GM19328 (cell line): ENCODE measurements around the gene PRMT5.

Experiments used
- ATAC-seq: cut with Tn5 transposase; IDR thresholded peaks from one replicate; pipeline ENCODE4 v1.9.1; 2021; ENCODE audit warnings: mild to moderate bottlenecking, moderate library complexity; ENCODE audit not compliant: unreplicated experiment

The PRMT5 gene

DNA sequence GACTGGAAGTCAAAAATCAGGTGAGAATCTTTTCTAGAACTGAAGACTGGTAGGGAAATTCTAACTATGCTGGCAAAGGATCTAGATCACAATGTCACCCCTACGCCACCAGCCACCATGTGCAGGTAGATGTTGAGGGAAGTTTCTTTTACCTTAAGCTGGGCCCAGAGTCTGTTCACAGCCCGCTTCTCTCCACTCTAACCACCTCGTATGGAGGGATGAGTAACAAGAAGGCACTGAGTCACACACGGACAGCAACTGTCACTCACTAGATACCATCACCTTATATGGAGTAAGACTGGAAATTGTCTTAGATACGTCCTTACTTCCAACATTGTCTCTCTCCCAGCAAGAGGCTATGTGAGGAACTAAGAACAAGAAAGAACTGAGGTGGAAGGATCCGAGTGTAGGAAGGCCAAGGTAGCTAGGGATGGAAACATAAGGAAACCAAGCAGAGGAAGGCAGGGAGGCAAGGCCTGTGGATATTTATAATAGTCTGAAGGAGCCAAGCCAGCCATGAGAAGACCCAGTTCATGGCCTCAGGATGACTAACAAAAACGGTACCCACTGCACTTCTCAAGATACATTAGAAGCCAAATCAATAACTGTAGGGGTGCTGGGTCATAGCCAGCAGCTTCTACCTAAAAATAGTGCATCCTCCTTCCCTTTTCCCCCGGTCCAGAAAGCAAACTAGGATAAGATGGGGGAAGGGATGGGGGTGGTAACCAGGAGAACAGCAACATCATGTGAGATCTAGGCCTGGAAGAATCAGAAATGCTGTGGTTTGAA is 30.7 kb downstream of the PRMT5 start:
- no peak for ATAC-seq

- ATAC-seq: no peak
Measured at GRCh38 chr14:22897357-22897756, 31.8 kb downstream of the PRMT5 start.

DNA sequence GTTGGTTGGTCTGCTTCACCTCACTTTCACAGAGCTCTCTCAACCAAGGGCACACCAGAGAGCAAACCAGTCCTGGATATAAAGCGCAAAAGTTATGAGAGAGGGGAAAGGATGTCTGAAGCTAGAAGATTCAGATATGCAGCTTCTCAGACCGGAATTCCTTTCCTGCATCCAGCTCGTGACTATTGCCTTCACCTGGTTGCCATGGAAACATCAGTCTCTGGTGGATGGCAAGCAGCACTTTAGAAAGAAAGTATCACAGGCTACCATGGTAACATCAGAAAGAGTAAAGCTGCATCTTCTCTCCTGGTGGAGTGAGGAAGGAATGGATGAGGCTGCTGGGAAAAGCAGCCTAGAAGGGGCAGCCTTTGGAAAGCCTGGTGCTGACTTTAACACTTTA is 32.4 kb downstream of the PRMT5 start:
- ATAC-seq: no peak

DNA sequence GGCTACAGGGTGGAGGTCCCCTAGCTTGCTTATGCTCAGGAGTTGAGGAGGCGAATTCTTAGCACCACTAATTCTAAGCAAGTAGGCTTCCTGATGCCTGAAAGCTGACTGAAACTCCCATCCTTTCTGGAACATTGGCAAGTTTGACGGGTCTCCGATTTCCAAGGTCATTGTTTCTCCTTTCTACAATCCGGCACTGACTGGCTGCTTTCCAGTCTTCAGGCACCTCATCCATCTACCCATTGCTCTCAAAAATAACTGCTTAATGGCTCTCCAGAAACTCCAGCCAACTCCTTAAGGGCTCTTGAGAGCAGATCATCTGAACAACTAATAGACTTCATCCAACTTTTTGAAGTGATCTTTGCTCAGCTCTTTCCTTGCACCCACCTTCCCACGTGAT is 32.8 kb downstream of the PRMT5 start:
- no peak for ATAC-seq

DNA sequence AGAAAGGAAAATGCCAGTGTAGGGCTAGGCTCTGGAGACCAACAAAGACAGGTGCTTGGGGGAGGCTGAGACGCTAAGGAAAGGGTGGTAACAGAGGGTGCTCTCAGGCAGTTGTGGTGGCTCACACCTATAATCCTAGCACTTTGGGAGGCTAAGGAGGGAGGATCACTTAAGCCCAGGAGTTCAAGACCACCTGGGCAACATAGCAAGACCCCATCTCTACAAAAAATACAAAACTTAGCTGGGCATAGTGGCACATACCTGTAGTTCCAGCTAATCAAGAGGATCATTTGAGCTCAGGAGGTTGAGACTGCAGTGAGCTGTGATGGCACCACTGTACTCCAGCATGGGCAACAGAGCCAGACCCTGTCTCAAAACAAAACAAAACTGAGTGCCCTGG is 33.8 kb downstream of the PRMT5 start:
- no peak for ATAC-seq

DNA sequence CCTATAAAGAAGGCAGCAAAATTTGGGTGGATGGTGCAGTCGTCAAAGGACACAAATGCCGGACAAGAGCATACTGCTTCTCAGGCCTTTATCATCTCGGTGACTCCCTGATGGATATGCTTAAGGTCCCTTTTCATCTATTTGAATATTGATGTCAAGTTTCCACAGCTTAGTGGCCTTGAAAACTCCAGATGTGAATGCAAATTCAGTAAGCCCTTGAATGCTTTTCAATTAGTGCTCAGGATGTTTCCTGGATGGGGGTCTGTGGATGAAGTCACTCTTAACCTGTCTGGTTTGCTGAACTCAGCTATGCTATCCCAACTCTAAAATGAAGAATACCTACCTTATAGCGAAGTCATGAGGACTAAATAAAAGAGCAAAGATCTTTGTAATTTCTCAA is 35.5 kb downstream of the PRMT5 start:
- ATAC-seq: no peak

DNA sequence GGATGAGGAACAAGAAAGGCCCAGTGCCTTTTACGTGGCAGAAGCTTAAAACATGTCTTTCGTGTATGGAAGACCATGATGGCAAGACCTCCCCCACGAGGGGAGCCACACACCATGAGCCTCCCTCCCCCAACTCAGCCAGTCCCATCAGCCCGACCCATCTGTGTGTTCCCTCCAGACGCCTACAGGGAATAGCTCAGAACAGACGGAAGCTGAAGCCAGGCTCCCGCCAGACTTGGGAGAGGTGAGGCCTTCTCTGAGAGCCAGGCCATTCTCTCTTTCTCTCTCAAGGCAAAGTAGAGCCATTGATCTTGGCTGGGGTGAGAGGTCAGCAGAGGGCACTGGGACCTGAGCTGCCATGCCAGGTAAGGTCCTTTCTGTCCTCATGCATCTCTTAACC is 36.7 kb downstream of the PRMT5 start:
- ATAC-seq: no peak

DNA sequence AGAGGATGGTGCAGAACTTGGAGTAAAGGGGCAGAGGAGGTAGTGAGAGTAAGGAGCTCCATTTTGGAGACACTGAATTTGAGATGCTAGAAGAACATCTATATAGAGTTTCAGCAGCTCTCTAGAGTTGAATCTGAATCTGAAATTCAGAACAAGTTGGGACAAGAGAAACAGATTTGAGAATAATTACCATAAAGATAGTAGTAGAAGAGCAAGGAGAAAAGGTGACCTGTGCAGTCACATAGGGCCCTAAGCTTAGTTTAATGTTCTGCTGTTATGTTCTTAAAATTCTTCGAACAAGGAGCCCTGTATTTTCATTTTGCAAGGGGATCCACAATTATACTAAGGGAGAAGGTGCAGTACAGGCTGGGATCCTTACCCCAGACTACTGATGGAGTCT is 38.8 kb downstream of the PRMT5 start:
- ATAC-seq: no peak

DNA sequence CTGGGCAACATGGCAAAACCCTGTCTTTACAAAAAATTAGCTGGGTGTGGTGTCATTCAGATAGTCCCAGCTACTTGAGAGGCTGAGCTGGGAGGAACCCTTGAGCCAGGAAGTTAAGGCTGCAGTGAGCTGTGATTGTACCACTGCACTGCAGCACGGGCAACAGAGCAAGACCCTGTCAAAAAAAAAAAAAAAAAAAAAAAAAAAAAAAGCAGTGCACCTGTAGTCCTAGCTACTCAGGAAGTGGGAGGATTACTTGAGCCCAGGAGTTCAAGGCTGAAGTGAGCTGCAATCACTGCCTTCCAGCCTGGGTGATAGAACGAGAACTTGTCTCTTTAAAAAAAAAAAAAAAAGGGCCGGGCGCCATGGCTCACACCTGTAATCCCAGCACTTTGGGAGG is 40.5 kb downstream of the PRMT5 start:
- ATAC-seq: no peak

GRCh38 chr14:22887990-22888378 is 41.2 kb downstream of the PRMT5 start:
- ATAC-seq: peak; percentile 42

DNA sequence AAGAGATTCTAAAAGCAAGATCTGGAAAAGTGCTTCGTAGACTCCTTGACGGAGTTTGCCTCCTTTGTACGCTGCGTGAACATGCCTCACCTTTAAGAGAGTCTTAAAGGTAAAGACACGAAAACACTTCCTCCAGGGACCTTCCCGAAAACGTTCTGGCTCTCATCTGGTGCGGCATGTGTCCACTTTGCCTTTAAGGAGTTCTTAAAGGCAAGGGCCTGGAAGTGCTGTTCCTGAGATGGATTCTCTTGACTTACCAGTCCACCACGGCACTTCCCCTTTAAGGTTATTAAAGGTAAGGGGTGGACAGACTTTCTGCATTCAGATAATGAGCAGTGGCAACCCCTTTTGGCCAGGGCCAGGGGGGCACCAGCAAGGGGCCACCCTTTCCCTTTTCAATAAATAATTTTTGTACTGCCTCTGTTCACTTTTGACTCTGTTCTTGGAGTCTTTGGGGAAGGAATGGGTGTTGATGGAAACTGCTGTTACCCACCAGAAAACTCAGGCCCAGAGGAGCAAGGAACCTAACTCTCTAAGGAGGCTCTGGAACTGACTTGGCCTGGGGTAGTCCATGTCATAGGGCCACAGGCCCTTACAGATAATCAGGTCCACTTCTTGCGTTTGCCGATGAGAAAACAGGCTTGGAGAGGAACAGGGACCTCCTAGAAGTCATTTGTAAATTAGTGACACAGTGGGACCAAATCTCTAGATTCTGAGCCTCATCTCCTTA is 41.8 kb downstream of the PRMT5 start:
- ATAC-seq: no peak

DNA sequence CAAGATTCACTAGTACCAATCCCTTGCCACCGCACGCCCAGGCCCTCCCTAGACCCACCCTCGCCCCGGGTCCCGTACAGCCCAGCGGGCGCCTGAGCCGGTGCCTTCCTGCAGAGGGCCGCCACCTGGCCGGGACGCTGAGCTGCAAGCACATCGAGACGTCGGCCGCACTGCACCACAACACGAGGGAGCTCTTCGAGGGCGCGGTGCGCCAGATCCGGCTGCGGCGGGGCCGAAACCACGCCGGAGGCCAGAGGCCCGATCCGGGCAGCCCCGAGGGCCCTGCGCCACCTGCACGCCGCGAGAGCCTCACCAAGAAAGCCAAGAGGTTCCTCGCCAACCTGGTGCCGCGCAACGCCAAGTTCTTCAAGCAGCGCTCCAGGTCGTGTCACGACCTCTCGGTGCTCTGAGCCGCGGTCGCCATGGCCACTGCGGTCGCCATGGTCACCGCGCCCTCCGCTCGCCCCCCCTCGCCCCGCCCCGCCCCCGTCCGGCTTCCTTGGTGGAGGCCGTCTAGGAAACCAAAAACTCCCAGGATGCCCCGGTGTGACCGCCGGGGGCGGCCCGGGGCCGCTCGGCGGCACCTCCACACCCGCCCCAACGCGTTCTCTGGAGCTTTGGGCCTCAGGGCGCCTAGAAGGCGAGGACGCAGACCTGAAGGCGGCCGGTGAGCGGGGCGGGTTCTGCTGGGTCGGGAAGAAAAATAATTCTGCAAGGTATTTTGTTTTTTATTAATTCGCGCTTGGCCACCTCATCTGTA is 42.5 kb downstream of the PRMT5 start:
- peak; percentile 48 for ATAC-seq

- ATAC-seq: no peak
Measured at GRCh38 chr14:22885975-22886374, 43.2 kb downstream of the PRMT5 start.

- no peak for ATAC-seq
Measured at GRCh38 chr14:22884738-22885523, 44.2 kb downstream of the PRMT5 start.

DNA sequence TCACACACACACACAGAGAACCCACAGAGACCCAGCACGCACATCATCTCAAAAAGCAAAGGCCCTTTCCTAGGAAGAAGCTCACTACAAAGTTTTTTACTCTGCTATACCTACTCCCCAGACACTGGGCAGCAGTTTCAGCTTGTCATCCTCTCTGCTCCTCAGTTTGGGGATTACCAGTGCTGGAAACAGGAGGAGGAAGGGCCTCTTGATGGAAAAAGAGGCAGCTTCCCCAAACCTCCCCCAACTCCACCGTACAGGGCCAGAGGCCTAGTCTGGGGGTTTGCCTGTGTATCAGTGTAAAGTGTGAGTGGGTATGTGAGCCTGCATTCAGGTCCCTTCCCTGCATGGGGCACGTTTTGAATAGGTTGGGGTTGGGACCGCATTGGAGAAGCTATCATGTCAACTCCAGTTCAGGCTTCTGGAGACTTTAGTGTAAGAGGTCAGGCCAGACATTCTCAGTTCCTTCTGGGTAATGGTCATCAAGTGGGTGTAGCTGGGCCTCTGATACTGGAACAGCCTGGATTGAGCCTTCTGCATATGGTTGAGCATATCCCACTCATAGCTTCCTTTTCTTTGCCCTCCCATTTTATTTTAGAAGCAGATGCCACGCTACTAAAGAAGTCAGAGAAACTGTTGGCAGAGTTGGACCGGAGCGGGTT is 45.0 kb downstream of the PRMT5 start:
- ATAC-seq: no peak

DNA sequence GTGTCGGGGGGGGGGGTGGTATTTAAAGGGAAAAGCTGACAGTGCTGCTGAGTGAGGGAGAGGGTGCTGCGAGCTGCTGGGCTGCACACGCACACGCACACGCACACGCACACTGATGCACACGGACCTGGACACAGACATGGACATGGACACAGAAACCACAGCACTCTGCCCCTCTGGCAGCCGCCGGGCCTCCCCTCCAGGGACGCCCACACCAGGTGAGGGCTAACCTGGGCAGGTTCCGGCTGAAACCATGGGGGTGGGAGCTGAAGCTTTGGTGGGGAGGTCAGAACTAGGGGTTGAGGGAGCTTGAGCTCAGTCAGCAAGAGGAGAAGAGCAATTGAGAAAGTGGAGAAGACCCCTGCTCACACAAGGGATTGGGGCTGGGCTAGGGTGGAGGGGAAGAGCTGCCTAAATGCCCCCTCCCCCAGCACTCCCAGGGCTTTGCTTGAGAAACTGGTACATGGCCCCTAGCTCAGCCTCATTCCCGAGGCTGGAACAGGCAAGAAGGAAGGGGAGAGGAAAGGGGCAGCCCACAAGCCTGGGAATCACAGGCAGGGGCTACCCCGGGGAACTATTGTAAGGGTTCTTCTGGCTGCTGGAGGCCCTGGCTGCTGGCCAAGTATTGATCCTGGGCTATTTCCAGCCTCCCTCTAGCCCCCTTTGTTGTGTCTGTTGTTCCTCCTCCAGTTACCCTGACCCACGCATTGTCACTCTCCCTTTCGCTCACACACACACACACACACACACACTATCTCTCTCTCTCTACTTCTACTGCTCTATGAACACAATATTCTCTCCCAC is 45.8 kb downstream of the PRMT5 start, which contains the start of gene REM2:
Gene REM2, plus strand, starts transcription at position 50 of the 804 bp plus-strand sequence. Its CDS starts 66 bp downstream, at position 116.
- no peak for ATAC-seq

GRCh38 chr14:22882529-22883172 is 46.5 kb downstream of the PRMT5 start:
- no peak for ATAC-seq

- ATAC-seq: no peak
Measured at GRCh38 chr14:22882064-22882463, 47.1 kb downstream of the PRMT5 start.
